CD4-positive, alpha-beta memory T cell (primary cell): ENCODE data around the gene CFHR1. TPM values are rescaled to one million over a fixed set of nuclear protein-coding genes. Genes with fewer than 3 reads are reported as not detected.
"Not testable (repeated sequence)": the region's sequence is repeated elsewhere in the genome, so short reads cannot be mapped to it uniquely, and the experiment has no call there.

Experiments used
- CTCF ChIA-PET: fragments of 350-600 bp; sonication (Branson Sonifier 250); formaldehyde crosslinking; loops from one replicate; lab custom pipeline; 2021; ENCODE audit warnings: inconsistent platforms; ENCODE audit not compliant: partially characterized antibody; lab: Charles Lee
- POLR2A ChIA-PET: fragments of 350-600 bp; sonication (Branson Sonifier 250); formaldehyde crosslinking; loops from one replicate; lab custom pipeline; 2021; ENCODE audit not compliant: partially characterized antibody; lab: Charles Lee
- DNase-seq, 5 donors: peaks; one replicate each; pipeline versions ENCODE4 v3.0.0 to v3.0.0-alpha.2; 2020 to 2022; ENCODE audit warnings: mixed read lengths in 1 of 5
- H3K27ac ChIP-seq: one replicate; pipeline ENCODE4 v1.7.0; 2013; ENCODE audit warnings: low read depth, low read length
- H3K27me3 ChIP-seq: 2 replicates; pipeline ENCODE4 v1.7.0; 2013; ENCODE audit warnings: mild to moderate bottlenecking, low read length, moderate library complexity; ENCODE audit not compliant: insufficient read depth
- H3K36me3 ChIP-seq: 2 replicates; pipeline ENCODE4 v1.7.0; 2013; ENCODE audit warnings: mild to moderate bottlenecking, low read length, moderate library complexity; ENCODE audit not compliant: insufficient read depth
- H3K4me1 ChIP-seq: 2 replicates; pipeline ENCODE4 v1.7.0; 2013; ENCODE audit warnings: mild to moderate bottlenecking, low read length, moderate library complexity; ENCODE audit not compliant: insufficient read depth
- H3K4me3 ChIP-seq, 2 donors: one replicate each; pipeline ENCODE4 v1.7.0; 2013; ENCODE audit warnings: low read length in 2 of 2, mild to moderate bottlenecking in 1 of 2
- H3K9me3 ChIP-seq, 2 donors: one replicate each; pipeline ENCODE4 v1.7.0; 2013; ENCODE audit warnings: low read length in 2 of 2, control low read depth in 1 of 2; ENCODE audit not compliant: control insufficient read depth in 1 of 2
- H3K27ac Mint-ChIP-seq, 7 donors: one replicate each; pipeline ENCODE4 v1.8.0; 2020 to 2021; ENCODE audit warnings: mixed read lengths in 7 of 7, mild to moderate bottlenecking in 6 of 7, inconsistent platforms in 3 of 7, moderate library complexity in 3 of 7
- H3K27me3 Mint-ChIP-seq, 2 donors: one replicate each; pipeline ENCODE4 v1.8.0; 2020 to 2021; ENCODE audit warnings: mixed read lengths in 2 of 2
- H3K36me3 Mint-ChIP-seq, 2 donors: one replicate each; pipeline ENCODE4 v1.8.0; 2020 to 2021; ENCODE audit warnings: mixed read lengths in 2 of 2, inconsistent platforms in 1 of 2, mild to moderate bottlenecking in 1 of 2
- H3K4me1 Mint-ChIP-seq, 4 donors: one replicate each; pipeline ENCODE4 v1.8.0; 2020 to 2021; ENCODE audit warnings: mixed read lengths in 4 of 4, mild to moderate bottlenecking in 1 of 4
- H3K4me3 Mint-ChIP-seq, 8 donors: one replicate each; pipeline ENCODE4 v1.8.0; 2020 to 2021; ENCODE audit warnings: mixed read lengths in 8 of 8, mild to moderate bottlenecking in 7 of 8, moderate library complexity in 6 of 8, inconsistent platforms in 3 of 8
- H3K9me3 Mint-ChIP-seq, 8 donors: one replicate each; pipeline ENCODE4 v1.8.0; 2020 to 2021; ENCODE audit warnings: mixed read lengths in 8 of 8, mild to moderate bottlenecking in 5 of 8, inconsistent platforms in 3 of 8, moderate library complexity in 1 of 8
- intact Hi-C: fragments of 100-400 bp; cut with micrococcal nuclease; formaldehyde crosslinking; loops from one replicate; pipeline ENCODE4 v1.15.1; 2023
- polyA plus RNA-seq, 2 donors: library from polyadenylated mRNA; unstranded; fragments of 300-500 nt; fragmentation: Illumina TruSeq; gene quantifications; one replicate each; pipeline ENCODE4 v1.2.3, GENCODE V29; 2021
- total RNA-seq, 2 experiments: library from RNA; stranded (reverse); gene quantifications; one replicate each; pipeline ENCODE4 v1.2.3, GENCODE V29; 2021

The CFHR1 gene
- total RNA-seq (not detected), polyA plus RNA-seq (not detected)

DNA sequence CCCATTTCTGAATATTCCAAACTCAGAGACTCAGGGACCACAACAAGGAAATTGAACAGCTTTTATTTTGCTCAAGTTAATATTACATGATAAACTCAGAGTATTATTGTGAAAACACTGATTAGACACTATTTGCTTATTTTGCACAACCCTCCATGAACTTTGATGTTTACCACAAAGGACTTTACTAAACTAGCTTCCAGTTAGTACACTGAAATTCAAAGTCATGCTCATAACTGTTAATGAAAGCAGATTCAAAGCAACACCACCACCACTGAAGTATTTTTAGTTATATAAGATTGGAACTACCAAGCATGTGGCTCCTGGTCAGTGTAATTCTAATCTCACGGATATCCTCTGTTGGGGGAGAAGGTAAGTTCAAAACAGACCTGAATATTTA, at the start of gene CFHR1:
TSS of gene CFHR1 (plus strand) at position 201 of the 400 bp plus-strand sequence. CDS start at position 315, 114 bp downstream.
- H3K27me3 Mint-ChIP-seq, H3K36me3 Mint-ChIP-seq, H3K4me1 Mint-ChIP-seq, H3K9me3 Mint-ChIP-seq, CTCF ChIA-PET, H3K9me3 ChIP-seq, H3K4me1 ChIP-seq, DNase-seq, intact Hi-C loops, H3K27ac ChIP-seq, H3K4me3 Mint-ChIP-seq, H3K4me3 ChIP-seq, H3K36me3 ChIP-seq, H3K27me3 ChIP-seq, H3K27ac Mint-ChIP-seq, POLR2A ChIA-PET: not testable (repeated sequence)

DNA sequence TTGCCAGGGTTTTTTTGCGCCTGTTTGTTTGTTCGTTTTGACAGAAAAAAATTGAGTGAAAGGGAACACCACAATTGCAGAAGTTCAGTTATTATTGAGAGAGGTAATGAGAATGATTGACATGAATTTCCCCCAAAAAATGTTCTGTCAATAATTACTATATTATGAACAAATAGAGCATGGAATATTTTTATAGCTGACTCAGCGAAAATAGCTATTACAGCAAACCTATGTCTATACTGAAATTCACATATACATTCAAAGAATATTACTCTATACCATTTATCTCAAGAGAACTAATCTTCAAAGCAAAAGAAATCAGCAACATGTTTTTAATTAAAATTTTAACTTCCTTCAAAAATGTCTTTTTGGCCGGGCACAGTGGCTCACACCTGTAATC, 49.7 kb upstream of the CFHR1 start:
- H3K27ac Mint-ChIP-seq, H3K36me3 Mint-ChIP-seq, H3K9me3 Mint-ChIP-seq, H3K36me3 ChIP-seq, POLR2A ChIA-PET, H3K4me3 ChIP-seq, H3K4me1 Mint-ChIP-seq, intact Hi-C loops, H3K27ac ChIP-seq, H3K27me3 Mint-ChIP-seq, H3K27me3 ChIP-seq, H3K9me3 ChIP-seq, H3K4me1 ChIP-seq, CTCF ChIA-PET, H3K4me3 Mint-ChIP-seq, DNase-seq: not testable (repeated sequence)

DNA sequence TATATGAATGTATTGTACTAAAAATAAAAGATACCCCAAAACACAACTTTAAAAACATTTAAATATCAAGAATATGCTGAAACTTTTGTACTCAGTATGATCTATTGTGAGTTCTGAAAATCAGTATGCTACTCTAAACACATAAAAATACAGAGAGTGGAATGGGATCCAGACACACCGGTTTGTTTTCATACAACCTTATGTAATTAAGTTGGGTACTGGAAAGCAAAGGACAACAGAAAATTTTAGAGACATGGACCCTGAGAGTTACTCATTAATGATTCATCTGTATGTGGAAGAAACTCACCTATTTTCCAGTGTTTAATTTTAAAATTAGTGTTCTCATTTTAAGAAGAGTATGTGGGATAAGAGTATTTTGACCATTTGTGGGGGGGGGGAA, 45.8 kb upstream of the CFHR1 start:
- intact Hi-C loops, result no loop called here
- no peaks in the 10 kb centered on the region for H3K4me1 ChIP-seq
- H3K9me3 Mint-ChIP-seq, result no peaks in the 10 kb centered on the region
- H3K27ac Mint-ChIP-seq, result no peak overlapping the region
- no peaks in the 10 kb centered on the region for H3K4me1 Mint-ChIP-seq
- no peaks in the 10 kb centered on the region for H3K27me3 Mint-ChIP-seq
- no peaks in the 10 kb centered on the region for H3K9me3 ChIP-seq
- H3K4me3 ChIP-seq, result no peak overlapping the region
- H3K4me3 Mint-ChIP-seq, result no peak overlapping the region
- no peak overlapping the region for H3K27ac ChIP-seq
- DNase-seq, result no peak
- no peaks in the 10 kb centered on the region for H3K36me3 ChIP-seq
- no peaks in the 10 kb centered on the region for H3K36me3 Mint-ChIP-seq
- ChIA-PET POLR2A (no interaction called here), CTCF (no interaction called here)
- no peaks in the 10 kb centered on the region for H3K27me3 ChIP-seq

DNA sequence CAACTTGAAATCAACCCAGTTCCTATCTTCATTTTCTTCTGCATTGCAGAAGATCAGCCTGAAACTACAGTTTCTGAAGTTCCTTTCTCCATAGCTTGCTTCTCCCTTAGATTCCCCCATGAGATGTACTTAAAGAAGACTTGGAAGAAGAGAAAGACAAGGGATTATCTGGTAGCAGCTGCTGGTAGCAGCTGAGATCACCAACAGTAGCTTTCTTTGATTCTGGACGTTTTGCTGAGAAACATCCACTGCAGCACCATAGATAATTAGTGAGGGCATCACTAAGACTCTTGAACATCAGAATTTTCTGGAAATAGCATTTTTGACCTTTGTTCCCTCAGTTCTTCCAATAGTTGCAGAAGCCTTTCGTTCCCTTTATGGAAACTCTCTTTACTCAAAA, 45.4 kb upstream of the CFHR1 start:
- no peak overlapping the region for H3K27ac Mint-ChIP-seq

DNA sequence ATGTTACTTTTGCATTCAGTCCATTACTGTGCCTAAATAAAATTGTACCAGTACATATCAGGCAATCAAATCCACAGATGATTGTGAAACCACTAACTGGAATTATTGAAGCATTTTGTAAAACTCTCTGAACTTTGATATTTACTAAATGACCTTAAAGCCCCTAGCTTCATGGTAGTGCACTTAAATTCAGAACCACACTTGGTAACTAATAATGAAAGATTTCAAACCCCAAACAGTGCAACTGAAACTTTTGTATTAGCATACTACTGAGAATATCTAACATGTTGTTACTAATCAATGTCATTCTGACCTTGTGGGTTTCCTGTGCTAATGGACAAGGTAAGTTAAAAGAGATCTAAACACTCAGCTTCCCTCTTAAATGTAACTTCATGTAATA, 44.9 kb upstream of the CFHR1 start, which contains the start of gene CFHR3:
TSS of gene CFHR3 (plus strand) at position 238 of the 400 bp plus-strand sequence. CDS start at position 285, 47 bp downstream.
- no peaks in the 10 kb centered on the region for H3K4me1 ChIP-seq
- CTCF ChIA-PET, result no interaction called here
- H3K27ac ChIP-seq, result no peak within 1 kb of the TSS
- H3K4me3 Mint-ChIP-seq, result no peak within 1 kb of the TSS
- H3K9me3 Mint-ChIP-seq, result no peaks in the 10 kb centered on the region
- H3K36me3 Mint-ChIP-seq, result no peaks in the 10 kb centered on the region
- no peaks in the 10 kb centered on the region for H3K36me3 ChIP-seq
- H3K4me3 ChIP-seq, result no peak within 1 kb of the TSS
- no peaks in the 10 kb centered on the region for H3K27me3 Mint-ChIP-seq
- H3K27ac Mint-ChIP-seq, result no peak within 1 kb of the TSS
- intact Hi-C loops, result no loop called here
- no peaks in the 10 kb centered on the region for H3K4me1 Mint-ChIP-seq
- H3K27me3 ChIP-seq, result no peaks in the 10 kb centered on the region
- no peaks in the 10 kb centered on the region for H3K9me3 ChIP-seq
- DNase-seq, result no peak
- POLR2A ChIA-PET, result no interaction called here

More for the DNA sequence above, 45.4 kb upstream of the CFHR1 start:
- no peak overlapping the region for H3K4me3 ChIP-seq
- Mint-ChIP-seq H3K36me3 (no peaks in the 10 kb centered on the region), H3K9me3 (no peaks in the 10 kb centered on the region), H3K27me3 (no peaks in the 10 kb centered on the region), H3K4me1 (no peaks in the 10 kb centered on the region), H3K4me3 (no peak overlapping the region)
- no peaks in the 10 kb centered on the region for H3K27me3 ChIP-seq
- no peak overlapping the region for H3K27ac ChIP-seq
- no peak for DNase-seq
- CTCF ChIA-PET, result no interaction called here
- POLR2A ChIA-PET, result no interaction called here
- H3K9me3 ChIP-seq, result no peaks in the 10 kb centered on the region
- no peaks in the 10 kb centered on the region for H3K4me1 ChIP-seq
- no peaks in the 10 kb centered on the region for H3K36me3 ChIP-seq
- intact Hi-C loops, result no loop called here

DNA sequence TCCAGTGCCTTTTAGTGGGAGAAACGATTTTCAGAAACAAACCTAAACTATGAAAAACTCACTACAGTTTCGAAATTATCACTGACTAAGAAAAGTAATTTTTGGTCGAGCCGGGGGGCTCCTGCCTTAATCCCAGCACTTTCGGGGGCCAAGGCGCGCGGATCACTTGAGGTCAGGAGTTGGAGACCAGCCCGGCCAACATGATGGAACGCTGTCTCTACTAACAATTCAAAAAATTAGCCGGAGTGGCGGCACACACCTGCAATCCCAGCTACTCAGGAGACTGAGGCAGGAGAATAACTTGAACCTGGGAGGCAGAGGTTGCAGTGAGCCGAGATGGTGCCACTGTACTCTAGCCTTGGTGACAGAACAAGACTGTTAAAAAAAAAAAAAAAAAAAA, 41.9 kb upstream of the CFHR1 start:
- Histone ChIP-seq H3K27ac (no peak overlapping the region), H3K4me1 (no peaks in the 10 kb centered on the region), H3K27me3 (no peaks in the 10 kb centered on the region), H3K4me3 (no peak overlapping the region), H3K36me3 (no peaks in the 10 kb centered on the region), H3K9me3 (no peaks in the 10 kb centered on the region)
- Mint-ChIP-seq H3K4me1 (no peaks in the 10 kb centered on the region), H3K36me3 (no peaks in the 10 kb centered on the region), H3K4me3 (no peak overlapping the region), H3K27ac (no peak overlapping the region), H3K9me3 (peaks cover 0 to 3% (median 0%) of the 10 kb centered on the region in 8 donors), H3K27me3 (no peaks in the 10 kb centered on the region)
- intact Hi-C loops, result no loop called here
- no peak for DNase-seq
- ChIA-PET POLR2A (no interaction called here), CTCF (no interaction called here)

DNA sequence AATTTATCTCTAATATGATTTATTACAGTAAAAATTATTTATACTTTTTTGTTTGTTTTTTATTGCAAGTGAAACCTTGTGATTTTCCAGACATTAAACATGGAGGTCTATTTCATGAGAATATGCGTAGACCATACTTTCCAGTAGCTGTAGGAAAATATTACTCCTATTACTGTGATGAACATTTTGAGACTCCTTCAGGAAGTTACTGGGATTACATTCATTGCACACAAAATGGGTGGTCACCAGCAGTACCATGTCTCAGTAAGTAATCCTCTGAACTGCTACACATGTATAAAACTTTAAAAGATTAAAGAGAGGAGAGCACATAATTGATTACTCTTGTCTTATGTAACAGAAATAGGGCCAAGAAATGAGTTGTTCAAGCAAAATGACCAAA, 40.4 kb upstream of the CFHR1 start:
- Mint-ChIP-seq H3K4me1 (no peaks in the 10 kb centered on the region), H3K4me3 (no peak overlapping the region), H3K27ac (no peak overlapping the region), H3K27me3 (no peaks in the 10 kb centered on the region), H3K9me3 (peaks cover 0 to 5% (median 0%) of the 10 kb centered on the region in 8 donors), H3K36me3 (no peaks in the 10 kb centered on the region)
- POLR2A ChIA-PET, result no interaction called here
- Histone ChIP-seq H3K27me3 (no peaks in the 10 kb centered on the region), H3K27ac (no peak overlapping the region), H3K9me3 (no peaks in the 10 kb centered on the region), H3K4me3 (no peak overlapping the region), H3K4me1 (no peaks in the 10 kb centered on the region), H3K36me3 (no peaks in the 10 kb centered on the region)
- DNase-seq, result no peak
- CTCF ChIA-PET, result no interaction called here
- intact Hi-C loops, result no loop called here

DNA sequence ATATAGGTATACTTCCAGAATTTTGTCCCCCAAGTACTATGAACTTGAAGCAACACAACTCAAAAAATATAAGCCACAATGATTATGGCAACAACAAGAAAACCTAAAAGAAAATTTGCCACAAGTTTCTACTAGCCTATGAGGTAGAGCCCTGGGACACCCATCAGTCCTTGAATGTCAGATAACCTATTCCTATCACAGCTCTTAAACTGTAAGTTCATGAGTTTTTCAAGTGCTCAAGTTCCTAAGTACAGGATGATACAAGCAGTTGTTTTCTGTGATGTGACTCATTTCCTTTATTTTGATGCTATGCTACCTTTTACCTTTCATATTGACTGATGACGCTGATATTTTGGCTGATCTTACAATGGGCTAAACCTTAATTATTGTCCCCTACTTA, 28.3 kb upstream of the CFHR1 start:
- H3K27ac Mint-ChIP-seq, POLR2A ChIA-PET, H3K36me3 ChIP-seq, H3K4me3 ChIP-seq, H3K4me1 Mint-ChIP-seq, H3K4me3 Mint-ChIP-seq, H3K9me3 ChIP-seq, DNase-seq, CTCF ChIA-PET, H3K27me3 Mint-ChIP-seq, H3K27me3 ChIP-seq, H3K27ac ChIP-seq, H3K4me1 ChIP-seq, H3K36me3 Mint-ChIP-seq, intact Hi-C loops: not testable (repeated sequence)
- H3K9me3 Mint-ChIP-seq, result peaks cover 0 to 11% (median 1%) of the 10 kb centered on the region in 8 donors
